ENCODE data around the gene GNPAT.
"Not testable (repeated sequence)": the region's sequence is repeated elsewhere in the genome, so short reads cannot be mapped to it uniquely, and the experiment has no call there.

GNPAT gene

DNA sequence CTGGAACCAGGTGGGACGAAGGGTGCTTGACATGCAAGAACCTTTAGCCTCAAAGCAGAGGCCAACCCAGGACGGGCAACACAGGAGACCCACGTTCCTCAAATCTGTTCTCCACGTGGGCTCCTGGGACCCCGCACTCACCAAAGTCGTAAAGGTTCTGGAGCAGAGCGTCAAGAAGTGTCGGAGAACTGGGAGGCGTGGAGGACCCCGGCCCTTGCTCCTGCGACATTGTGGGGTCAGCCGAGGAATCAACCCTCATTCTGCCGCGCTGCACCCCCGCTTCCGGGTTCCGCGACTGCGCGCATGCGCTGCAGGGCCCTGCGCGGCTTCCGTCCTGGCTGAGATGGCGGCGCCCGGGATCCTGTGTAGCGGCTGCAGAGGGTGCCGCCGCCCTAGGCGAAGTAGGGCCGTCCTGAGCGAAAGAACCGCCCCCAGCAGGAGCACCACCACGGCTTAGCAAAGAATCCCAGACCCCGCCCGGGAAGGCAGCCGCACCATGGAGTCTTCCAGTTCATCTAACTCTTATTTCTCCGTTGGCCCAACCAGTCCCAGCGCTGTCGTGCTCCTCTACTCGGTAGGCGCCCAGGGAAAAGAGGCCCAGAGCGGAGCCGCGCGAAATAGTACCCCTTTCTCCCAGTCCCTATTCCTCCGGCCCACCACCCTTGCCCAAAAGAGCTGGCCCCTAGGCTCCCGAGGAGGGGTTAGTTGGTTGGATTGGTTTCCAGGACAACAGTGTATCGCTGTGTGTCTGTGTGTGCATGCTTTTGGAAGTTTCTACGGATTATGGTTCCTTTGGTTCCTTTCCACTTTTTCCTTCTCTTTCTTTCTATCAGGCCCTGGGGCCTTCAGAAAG lies at the start of gene GNPAT:
Gene GNPAT (plus strand): TSS at position 330 of the 853 bp plus-strand sequence. CDS start 167 bp downstream, at position 497.
- DNase-seq (ENCODE audit: low read depth in 3 of 3, low spot score in 1 of 3): peak; percentile 75 to 91 (median 88)

DNA sequence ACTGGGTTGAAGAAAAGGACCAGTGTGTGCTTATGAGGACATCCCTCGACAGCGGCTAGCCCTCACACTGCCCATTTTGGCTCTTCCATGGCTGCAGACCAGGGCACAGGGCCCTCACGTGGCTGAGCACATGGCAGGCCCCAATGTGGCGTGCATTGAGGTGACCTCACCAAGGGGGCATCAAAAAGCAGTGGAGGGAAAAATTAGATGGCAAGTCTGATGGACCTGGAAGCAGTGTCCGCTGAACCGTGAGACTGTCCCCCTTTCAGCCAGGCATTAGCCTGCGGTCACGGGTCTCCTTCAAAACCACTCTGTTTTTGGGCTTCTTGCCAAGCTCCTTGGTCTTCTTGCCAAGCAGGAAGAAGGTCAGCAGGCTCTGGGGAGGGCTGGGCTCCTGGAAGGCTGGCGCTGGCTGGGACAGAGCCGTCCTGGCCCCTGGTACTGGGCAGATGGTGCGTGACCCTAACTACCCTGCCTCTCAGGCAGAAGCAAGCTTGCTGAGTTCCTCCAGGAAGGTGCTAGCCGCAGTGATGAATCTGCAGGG lies 48.3 kb upstream of the GNPAT start:
- DNase-seq (ENCODE audit: low read depth in 3 of 3, low spot score in 1 of 3): no peak

DNA sequence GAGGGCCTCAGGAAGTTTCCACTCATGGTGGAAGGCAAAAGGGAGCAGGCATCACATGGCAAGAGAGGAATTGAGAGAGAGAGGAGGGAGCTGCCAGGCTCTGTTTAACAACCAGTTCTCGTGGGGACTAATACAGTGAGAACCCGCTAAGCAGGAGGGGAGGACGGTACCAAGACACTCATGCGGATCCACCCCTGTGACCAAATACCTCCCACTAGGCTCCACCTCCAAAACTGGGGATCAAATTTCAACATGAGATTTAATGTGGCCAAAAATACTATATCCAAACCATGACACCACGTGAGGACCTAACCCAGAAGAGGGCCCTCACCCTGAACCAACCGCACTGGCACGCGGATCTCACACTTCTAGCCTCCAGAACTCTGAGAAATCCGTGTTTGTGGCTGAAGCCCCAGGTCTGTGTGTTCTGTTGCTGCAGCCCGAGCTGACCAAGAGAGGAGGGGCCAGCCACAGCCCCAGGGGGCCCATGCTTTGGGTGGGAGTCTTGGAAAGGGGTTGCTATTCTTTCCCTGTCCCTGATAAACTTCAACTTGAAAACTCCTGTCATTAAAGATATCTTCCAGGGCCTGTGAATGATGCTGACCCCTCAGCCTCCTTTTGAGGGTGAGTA lies 47.2 kb upstream of the GNPAT start:
- no peak for DNase-seq (ENCODE audit: low read depth in 3 of 3, low spot score in 1 of 3)

DNA sequence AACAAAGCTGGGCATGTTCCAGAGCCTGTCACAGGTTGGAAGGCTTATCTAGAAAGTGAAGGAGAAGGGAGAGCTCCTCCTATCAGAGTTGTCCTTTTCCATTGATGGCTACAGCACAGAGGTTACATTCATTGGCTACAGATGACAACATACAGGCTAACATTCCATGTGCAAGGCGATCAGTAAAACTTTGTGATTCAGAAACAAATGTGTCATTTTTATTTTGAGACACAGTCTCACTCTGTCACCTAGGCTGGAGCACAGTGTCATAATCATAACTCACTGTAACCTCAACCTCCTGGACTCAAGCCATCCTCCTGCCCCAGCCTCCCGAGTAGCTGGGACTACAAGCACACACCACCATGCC lies 46.6 kb upstream of the GNPAT start:
- no peak for DNase-seq (ENCODE audit: low read depth in 3 of 3, low spot score in 1 of 3)

DNA sequence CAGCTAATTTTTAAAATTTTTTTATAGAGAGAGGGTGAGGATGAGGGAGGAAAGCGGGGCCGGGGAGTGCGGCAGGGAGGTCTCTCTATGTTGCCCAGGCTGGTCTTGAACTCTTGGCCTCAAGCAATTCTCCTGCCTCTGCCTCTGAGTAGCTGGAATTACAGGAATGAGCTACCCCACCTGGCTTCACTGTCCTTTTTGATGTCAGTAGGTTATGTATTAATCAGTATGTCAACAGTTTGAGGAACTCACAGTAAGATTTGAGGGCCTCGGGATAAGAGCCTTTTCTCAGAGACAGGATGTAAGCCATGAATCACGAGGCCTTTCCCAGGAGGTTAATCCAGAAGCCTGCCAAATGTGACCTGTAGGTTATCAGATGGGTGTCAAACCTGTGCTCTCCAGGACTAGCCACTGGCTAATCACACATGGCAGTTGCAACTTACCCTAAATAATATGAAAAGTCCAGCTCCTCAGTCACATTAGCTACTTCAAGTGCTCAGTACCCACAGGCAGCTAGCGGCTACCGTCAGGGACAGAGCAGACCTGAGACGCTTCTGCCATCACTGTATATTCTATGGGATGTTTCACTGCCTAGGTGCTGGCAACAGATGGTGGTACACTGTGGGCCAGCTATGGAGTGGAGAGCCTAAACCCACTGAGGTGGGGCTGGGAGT lies 46.0 kb upstream of the GNPAT start:
- no peak for DNase-seq (ENCODE audit: low read depth in 3 of 3, low spot score in 1 of 3)

DNA sequence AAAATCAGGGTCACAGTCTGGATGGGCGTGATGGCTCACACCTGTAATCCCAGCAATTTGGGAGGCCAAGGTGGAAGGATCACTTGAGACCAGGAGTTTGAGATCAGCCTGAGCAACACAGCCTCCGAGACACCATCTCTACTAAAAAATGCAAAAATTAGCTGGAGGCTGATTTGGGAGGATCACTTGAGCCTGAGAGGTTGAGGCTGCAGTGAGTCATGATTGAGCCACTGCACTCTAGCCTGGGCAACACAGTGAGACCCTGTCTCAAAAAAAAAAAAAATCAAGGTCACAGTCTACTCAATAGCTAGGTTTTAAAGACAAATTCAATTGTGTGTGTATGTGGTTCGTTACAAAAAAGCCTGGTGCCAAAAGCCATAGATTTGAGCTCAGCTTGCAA lies 44.7 kb upstream of the GNPAT start:
- no peak for DNase-seq (ENCODE audit: low read depth in 3 of 3, low spot score in 1 of 3)

DNA sequence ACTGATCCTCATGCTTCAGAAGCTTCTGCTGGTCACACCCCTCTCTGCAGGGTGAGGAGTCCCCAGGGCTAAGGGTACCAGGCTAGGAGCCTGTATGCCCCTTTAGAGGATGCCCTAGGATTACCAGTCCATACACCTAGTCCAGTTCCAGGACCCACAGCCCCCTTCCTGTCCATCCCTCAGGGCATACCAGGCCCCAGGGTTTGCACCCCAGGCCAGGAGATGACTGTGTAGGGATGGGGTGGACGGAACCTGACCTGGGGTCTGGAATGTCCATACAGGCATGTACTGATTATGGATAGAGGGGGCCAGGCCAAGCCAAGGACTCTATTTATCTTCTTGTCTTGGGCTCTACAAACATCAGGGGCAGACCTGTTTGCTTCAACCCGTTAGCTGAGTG lies 44.3 kb upstream of the GNPAT start:
- DNase-seq (ENCODE audit: low read depth in 3 of 3, low spot score in 1 of 3): no peak

DNA sequence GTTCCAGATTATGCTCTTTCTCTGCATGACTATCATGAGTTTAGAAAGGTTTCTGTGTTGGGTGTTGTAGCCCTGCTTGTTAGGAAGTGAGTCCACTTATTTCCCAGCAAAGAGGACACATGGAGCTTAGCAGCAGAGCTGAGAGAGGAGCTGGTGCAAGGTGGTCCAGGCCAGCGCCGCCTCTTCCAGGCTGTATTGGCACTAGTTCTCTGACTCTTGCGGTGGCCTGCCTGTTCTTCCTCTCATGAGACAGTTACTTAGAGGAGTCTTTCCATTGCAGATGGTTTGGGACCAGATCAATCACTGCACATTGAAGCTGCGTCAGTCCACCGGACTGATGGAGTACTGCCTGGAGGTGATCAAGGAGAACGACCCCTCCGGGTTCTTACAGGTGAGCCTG lies 41.1 kb upstream of the GNPAT start:
- no peak for DNase-seq (ENCODE audit: low read depth in 3 of 3, low spot score in 1 of 3)

DNA sequence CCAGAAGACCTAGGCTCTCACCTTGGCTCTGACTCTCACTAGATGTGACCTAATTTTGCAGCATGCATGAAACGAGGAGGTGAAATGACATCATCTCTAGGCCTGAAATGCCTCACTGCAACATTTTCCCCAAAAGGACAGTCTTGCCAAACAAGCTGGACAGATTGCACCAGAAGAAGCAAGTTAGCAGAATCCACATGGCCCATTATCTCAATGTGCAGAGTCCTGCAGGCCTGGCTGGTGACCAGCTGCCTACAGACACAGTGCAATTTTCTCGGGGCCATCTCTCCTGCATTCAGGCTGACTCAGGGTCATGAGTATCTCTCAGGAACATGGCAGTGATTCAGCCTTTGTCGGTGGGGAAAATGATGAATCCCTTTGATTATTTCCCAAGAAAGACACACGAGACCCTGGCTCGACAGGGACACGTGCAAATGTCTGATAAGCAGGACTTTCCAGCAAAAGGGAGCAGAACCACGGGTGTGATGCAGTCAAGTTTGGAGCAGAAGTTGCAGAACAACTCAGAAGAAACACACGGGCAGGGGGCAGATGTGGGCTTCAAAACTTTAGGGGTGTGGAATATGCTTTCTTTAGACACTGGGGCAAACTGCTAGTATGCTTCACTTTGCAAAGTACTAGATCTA lies 40.5 kb upstream of the GNPAT start:
- DNase-seq (ENCODE audit: low read depth in 3 of 3, low spot score in 1 of 3): no peak

DNA sequence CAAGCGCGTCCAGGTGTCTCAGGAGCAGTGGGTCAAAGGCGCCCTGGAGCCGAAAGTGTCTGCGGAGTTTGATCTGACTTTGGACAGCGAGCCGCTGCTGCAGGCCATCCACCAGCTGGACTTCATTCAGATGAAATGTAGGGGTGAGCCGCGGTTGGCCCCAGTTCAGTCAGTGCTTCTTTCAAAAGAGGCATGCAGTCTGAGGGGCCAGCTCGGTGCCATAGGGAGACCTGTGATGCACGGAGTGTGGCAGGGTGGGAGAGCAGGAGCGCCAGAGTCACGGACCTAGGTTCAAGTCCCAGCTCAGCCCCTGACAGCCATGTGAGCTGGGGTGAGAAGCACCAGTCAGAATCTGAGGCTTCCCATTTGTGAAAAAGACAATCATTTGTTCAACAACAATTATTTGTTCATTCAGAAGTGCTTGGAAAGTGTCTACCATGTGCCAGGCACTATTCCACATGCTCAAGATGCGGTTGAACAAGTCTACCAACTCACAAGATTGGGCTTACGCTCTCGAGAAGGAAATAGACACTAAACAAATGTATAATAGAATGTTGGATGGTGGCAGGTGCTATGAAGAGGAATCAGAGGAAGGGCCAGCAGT lies 39.5 kb upstream of the GNPAT start:
- no peak for DNase-seq (ENCODE audit: low read depth in 3 of 3, low spot score in 1 of 3)

DNA sequence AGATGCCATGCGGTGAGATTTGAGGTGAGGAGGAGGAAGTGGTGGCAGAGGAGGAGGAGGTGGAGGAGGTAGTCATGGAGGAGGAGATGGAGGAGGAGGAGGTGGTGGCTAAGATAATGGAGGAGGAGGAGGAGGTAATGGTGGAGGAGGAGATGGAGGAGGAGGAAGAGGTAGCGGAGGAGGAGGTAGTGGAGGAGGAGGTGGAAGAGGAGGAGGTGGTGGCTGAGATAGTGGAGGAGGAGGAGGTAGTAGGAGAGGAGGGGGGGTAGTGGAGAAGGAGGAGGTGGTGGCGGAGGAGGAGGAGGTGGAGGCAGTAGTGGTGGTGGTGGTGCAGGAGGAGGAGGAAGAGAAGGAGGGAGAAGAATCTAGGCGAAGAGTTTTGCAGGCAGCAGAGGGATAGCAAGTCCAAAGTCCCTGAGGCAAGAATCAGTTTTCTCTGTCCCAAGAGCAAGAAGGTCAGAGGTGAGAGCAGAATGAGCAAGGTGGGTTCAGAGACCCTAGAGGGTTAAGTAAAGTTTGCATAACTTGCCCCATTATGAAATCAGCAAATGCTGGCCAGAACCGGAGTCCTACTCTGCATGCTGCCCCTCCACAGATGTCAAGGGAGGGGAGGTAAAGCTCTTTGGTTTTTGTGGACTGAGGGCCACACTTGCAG lies 38.9 kb upstream of the GNPAT start:
- DNase-seq (ENCODE audit: low read depth in 3 of 3, low spot score in 1 of 3): no peak

DNA sequence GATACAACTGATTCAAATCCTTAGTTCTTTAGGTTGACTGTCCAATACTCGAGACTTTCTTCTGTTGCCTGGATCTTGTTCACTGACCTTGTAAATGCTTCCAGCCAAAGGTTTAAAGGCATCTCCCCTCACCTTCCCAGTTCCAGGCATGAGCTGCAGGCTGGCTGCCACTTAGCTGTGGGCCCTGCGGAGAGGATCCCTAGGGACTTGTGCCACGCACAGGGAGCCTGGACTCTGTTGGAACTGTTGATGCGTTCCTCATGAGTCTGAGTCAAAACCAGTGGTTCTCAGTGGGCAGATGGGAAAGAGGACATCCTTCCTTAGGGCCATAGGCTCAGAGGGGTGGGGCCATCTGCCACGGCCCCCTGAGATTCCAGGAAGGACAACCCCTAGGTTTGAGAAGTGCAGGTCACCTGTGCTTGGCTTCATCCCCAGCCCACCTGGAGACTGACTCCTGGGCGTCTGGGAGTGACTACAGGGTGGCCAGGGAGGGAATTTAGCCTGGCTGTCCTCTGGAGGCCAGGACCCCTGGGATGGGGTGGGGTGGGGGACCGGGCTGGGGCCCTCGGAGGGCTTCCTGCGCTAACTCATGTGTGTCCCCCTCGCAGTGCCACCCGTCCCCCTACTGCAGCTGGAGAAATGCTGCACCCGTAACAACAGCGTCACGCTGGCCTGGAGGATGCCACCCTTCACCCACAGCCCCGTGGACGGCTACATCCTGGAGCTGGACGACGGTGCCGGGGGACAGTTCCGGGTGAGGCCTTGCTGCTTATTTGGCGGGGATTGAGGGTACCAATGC lies 37.6 kb upstream of the GNPAT start:
- DNase-seq (ENCODE audit: low read depth in 3 of 3, low spot score in 1 of 3): no peak

DNA sequence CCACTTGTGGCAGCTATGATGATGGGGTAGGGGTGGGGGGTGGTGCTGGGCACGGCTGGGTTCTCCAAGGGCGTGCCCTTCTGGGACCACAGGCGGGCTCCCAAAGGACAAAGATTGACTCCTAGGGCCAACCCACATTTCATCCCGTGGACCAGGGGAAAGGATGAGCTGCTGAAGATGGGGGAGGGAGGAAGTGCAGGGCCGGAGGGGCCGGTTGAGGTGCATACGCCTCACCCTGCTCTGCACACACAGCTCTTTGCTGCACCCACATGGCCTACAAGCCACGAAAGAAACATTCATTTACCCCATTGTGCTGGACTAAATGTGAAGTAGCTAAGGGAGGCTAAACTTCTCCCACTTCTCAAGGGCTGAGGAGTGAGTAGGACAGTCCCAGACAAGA lies 34.2 kb upstream of the GNPAT start:
- no peak for DNase-seq (ENCODE audit: low read depth in 3 of 3, low spot score in 1 of 3)

DNA sequence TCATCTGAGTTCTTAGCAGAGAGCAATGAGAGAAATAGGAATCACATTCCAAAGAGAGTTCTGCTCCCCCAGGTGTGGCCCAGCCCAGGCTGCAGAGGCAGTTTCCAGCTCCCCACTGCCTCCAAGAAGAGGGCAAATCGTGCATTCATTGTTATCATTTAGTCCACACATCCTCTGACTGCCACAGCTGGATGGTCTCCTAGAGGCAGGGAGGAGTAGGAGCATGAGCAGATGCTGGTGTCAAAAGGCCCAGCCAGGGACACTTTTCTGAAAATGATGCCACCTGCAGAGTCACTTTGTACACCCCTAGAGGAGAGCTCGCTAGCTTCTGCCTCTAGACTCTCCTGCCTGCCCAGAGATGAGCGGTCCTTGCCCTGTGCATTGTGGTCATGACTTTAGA lies 33.6 kb upstream of the GNPAT start:
- DNase-seq (ENCODE audit: low read depth in 3 of 3, low spot score in 1 of 3): no peak

DNA sequence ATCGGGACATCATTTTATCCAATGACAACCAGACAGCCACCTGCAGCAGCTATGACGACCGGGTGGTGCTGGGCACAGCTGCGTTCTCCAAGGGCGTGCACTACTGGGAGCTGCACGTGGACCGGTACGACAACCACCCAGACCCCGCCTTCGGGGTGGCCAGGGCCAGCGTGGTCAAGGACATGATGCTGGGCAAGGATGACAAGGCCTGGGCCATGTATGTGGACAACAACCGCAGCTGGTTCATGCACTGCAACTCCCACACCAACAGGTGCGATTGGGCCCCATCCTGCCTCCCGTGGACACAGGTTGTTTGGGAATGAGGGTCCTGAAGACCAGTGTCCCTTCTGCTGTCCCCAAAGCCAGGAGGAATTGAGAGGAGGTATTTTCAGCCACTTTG lies 32.0 kb upstream of the GNPAT start:
- no peak for DNase-seq (ENCODE audit: low read depth in 3 of 3, low spot score in 1 of 3)

DNA sequence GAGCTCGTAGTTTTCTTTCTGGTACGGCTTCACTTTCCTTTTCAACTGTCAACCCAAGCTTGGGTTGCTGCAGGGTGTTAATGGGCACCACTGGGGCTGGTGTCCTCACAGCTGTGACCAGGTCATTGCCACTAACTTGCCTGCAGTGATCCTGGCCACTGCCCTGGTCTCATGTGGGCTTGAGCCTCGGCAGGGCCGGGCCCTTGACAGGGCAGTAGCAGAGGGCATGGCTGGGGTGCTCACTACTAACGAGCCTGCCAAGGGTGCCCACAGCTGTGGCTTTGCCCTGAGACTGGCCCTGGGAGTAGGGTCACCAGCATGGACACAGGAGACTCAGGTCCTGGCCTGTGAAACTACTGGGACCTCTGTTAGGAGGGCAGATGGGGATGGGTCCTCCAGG lies 31.5 kb upstream of the GNPAT start:
- DNase-seq (ENCODE audit: low read depth in 3 of 3, low spot score in 1 of 3): no peak

DNA sequence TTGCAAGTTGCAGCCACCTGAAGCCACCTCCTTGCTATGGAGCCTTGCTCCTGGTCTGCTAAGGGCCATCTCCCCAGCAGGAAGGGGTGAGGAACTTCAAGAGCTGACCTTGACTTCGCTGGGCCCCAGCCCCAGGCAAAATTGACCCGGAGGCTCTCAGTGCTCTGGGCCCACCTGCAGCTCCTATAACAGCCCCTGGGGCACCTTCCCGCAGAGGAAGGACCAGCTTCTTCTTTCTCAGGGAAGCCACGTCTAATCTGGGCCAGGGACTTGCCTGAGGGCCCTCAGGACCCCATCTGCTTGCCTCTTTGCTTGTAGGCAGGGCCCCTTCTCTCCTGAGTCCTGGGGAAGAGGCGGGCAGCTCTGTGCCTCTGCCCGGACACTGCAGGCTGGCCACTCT lies 30.9 kb upstream of the GNPAT start:
- no peak for DNase-seq (ENCODE audit: low read depth in 3 of 3, low spot score in 1 of 3)

DNA sequence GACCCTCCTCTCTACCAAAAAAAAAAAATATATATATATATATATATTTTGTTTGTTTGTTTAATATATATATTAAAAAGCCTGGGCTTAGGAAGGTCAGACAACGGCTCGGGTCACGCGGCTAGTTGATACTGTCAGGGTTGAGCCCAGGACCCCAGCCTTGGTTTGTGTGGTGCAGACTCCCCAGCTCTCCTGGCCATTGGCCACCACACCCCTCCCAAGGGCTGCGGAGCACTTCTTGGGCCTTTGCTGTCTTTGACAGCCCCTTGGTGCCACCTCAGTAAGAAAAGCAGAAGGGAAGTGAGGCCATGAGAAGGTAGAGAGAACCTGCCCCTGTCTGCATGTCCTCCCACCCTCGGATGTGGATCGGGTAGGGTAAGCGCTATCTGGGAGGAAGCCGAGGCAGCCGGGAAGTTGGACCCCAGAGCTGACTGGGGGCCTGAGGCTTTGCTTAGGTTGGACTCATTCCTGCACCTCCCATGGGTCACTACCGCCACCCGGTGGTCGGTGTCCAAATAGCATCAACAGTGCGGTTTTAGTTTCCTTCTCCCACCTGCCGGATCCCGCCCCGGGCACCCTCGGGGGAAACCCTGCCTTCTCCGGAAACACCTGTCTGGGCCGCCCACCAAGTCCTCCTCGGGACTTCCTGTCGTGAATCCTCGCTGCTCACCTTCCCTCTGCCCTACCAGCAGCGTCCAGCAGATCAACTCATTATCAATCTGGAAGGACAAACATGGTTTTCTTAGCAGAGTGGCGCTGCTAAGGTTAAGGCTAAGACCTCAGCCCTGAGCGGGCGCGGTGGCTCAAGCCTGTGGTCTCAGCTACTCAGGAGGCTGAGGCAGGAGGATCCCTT lies 29.8 kb upstream of the GNPAT start:
- DNase-seq (ENCODE audit: low read depth in 3 of 3, low spot score in 1 of 3): peak; percentile 72 to 93 (median 79)

DNA sequence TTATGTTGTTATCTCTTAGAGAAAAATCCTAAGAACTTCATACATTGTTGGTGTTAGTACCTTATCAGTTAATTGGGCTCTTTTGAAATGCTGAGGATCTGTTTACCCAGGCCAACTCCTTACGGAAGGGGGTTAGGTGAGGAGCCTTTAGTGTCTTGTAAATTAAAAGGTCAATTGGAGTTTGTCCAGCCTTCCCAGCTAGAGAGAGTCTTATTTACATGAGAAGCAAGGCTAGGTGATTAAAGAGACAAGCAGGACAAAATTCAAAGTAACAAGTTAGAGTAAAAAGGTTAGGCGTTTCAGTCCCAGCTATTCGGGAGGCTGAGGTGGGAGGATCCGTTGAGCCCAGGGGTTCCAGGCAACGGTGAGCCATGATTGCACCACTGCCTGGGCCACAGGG lies 28.7 kb upstream of the GNPAT start:
- not testable (repeated sequence) for DNase-seq (ENCODE audit: low read depth in 3 of 3, low spot score in 1 of 3)

Data from stimulated activated CD4-positive, alpha-beta T cell treated with anti-CD3 and anti-CD28 coated beads, TNF-alpha, amount 100 ng/mL, for 1 hour (primary cell).